Astrocyte (in vitro differentiated cells and primary cell): ENCODE measurements around the gene CREB3L4. TPM values are rescaled to one million over a fixed set of nuclear protein-coding genes. Genes with fewer than 3 reads are reported as not detected.

ENCODE experiments used
- DNase-seq: peaks from one replicate; pipeline ENCODE4 v3.0.0-alpha.2; 2010; ENCODE audit warnings: low read depth
- FAIRE-seq: peaks from 2 replicates; lab custom pipeline; 2011; peaks lifted over from hg19 to GRCh38; lab: Jason Lieb, UNC
- H2AFZ ChIP-seq: 2 replicates; pipeline ENCODE4 v1.6.0; 2012; ENCODE audit warnings: low read depth, low read length, inconsistent platforms
- H3K27ac ChIP-seq: 2 replicates; pipeline ENCODE4 v1.5.1; 2011; ENCODE audit warnings: low read depth, low read length, inconsistent platforms
- H3K27me3 ChIP-seq: 2 replicates; pipeline ENCODE4 v1.6.0; 2011; ENCODE audit warnings: low read length, inconsistent platforms; ENCODE audit not compliant: insufficient read depth
- H3K36me3 ChIP-seq: 2 replicates; pipeline ENCODE4 v1.5.1; 2011; ENCODE audit warnings: low read length, inconsistent platforms; ENCODE audit not compliant: insufficient read depth
- H3K4me1 ChIP-seq: 2 replicates; pipeline ENCODE4 v1.5.1; 2011; ENCODE audit warnings: low read length, inconsistent platforms; ENCODE audit not compliant: insufficient read depth
- H3K4me2 ChIP-seq: 2 replicates; pipeline ENCODE4 v1.6.0; 2012; ENCODE audit warnings: low read length, inconsistent platforms
- H3K4me3 ChIP-seq: 2 replicates; pipeline ENCODE4 v1.5.1; 2011; ENCODE audit warnings: low read depth, mild to moderate bottlenecking, low read length, inconsistent platforms; ENCODE audit not compliant: insufficient read depth
- H3K79me2 ChIP-seq: 2 replicates; pipeline ENCODE4 v1.6.0; 2012; ENCODE audit warnings: mild to moderate bottlenecking, low read length, inconsistent platforms; ENCODE audit not compliant: insufficient read depth
- H3K9ac ChIP-seq: 2 replicates; pipeline ENCODE4 v1.6.0; 2012; ENCODE audit warnings: mild to moderate bottlenecking, low read length, inconsistent platforms
- H3K9me3 ChIP-seq: 2 replicates; pipeline ENCODE4 v1.5.1; 2012; ENCODE audit warnings: low read depth, mild to moderate bottlenecking, low read length, inconsistent platforms; ENCODE audit not compliant: insufficient read depth
- H4K20me1 ChIP-seq: 2 replicates; pipeline ENCODE4 v1.6.0; 2012; ENCODE audit warnings: low read length, inconsistent platforms; ENCODE audit not compliant: insufficient read depth
- H3K27ac Mint-ChIP-seq: one replicate; pipeline ENCODE4 v1.8.0; 2021; ENCODE audit warnings: mild to moderate bottlenecking, mixed read lengths; ENCODE audit not compliant: unreplicated experiment
- H3K27me3 Mint-ChIP-seq: one replicate; pipeline ENCODE4 v1.8.0; 2021; ENCODE audit warnings: low read depth, mixed read lengths; ENCODE audit not compliant: unreplicated experiment
- H3K36me3 Mint-ChIP-seq: one replicate; pipeline ENCODE4 v1.8.0; 2021; ENCODE audit warnings: low read depth, mixed read lengths; ENCODE audit not compliant: unreplicated experiment
- H3K4me1 Mint-ChIP-seq: one replicate; pipeline ENCODE4 v1.8.0; 2021; ENCODE audit warnings: low read depth, mixed read lengths; ENCODE audit not compliant: unreplicated experiment
- H3K4me3 Mint-ChIP-seq: one replicate; pipeline ENCODE4 v1.8.0; 2021; ENCODE audit warnings: mild to moderate bottlenecking, moderate library complexity, mixed read lengths; ENCODE audit not compliant: unreplicated experiment
- H3K9me3 Mint-ChIP-seq: one replicate; pipeline ENCODE4 v1.8.0; 2021; ENCODE audit warnings: mild to moderate bottlenecking, mixed read lengths; ENCODE audit not compliant: unreplicated experiment
- EZH2 ChIP-seq: IDR thresholded peaks from 2 replicates; pipeline ENCODE4 v1.6.1; 2012; ENCODE audit warnings: mild to moderate bottlenecking, low read length, inconsistent platforms; ENCODE audit not compliant: insufficient read depth
- total RNA-seq: library from RNA; stranded (reverse); gene quantifications from 2 replicates; pipeline ENCODE4 v1.2.1, GENCODE V29; 2021
- TF ChIP-seq, protein P1 (sequence below): IDR thresholded peaks from 2 replicates; pipeline ENCODE4 v1.5.1; 2011; ENCODE audit warnings: low read depth, mild to moderate bottlenecking, inconsistent platforms, low read length, moderate library complexity; ENCODE audit not compliant: insufficient read depth

CREB3L4 gene
- total RNA-seq, 1 donor from 2014 or later, result 5.3 TPM

- Mint-ChIP-seq H3K27me3 (no peaks in the 10 kb centered on the region), H3K4me3 (no peak overlapping the region), H3K27ac (no peak overlapping the region), H3K9me3 (no peaks in the 10 kb centered on the region), H3K36me3 (peaks cover 19% of the 10 kb centered on the region), H3K4me1 (peaks cover 23% of the 10 kb centered on the region)
- Histone ChIP-seq H4K20me1 (peaks cover 66% of the 10 kb centered on the region), H3K9ac (no peak overlapping the region), H3K79me2 (peaks cover 52% of the 10 kb centered on the region), H2AFZ (no peak overlapping the region), H3K4me2 (no peak overlapping the region), H3K27ac (no peak overlapping the region), H3K4me3 (no peak overlapping the region), H3K4me1 (peaks cover 13% of the 10 kb centered on the region), H3K36me3 (peaks cover 13% of the 10 kb centered on the region), H3K9me3 (no peaks in the 10 kb centered on the region), H3K27me3 (no peaks in the 10 kb centered on the region)
- no peak for DNase-seq
- FAIRE-seq, result no peak
- TF ChIP-seq EZH2, result no peak
- TF ChIP-seq, protein P1, sequence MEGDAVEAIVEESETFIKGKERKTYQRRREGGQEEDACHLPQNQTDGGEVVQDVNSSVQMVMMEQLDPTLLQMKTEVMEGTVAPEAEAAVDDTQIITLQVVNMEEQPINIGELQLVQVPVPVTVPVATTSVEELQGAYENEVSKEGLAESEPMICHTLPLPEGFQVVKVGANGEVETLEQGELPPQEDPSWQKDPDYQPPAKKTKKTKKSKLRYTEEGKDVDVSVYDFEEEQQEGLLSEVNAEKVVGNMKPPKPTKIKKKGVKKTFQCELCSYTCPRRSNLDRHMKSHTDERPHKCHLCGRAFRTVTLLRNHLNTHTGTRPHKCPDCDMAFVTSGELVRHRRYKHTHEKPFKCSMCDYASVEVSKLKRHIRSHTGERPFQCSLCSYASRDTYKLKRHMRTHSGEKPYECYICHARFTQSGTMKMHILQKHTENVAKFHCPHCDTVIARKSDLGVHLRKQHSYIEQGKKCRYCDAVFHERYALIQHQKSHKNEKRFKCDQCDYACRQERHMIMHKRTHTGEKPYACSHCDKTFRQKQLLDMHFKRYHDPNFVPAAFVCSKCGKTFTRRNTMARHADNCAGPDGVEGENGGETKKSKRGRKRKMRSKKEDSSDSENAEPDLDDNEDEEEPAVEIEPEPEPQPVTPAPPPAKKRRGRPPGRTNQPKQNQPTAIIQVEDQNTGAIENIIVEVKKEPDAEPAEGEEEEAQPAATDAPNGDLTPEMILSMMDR, result no peak
Observed at GRCh38 chr1:153954826-153955225, 12.9 kb upstream of the CREB3L4 start.

- Mint-ChIP-seq H3K27me3 (no peaks in the 10 kb centered on the region), H3K27ac (peak overlapping the region; percentile 94), H3K36me3 (peaks cover 12% of the 10 kb centered on the region), H3K9me3 (no peaks in the 10 kb centered on the region), H3K4me1 (peaks cover 31% of the 10 kb centered on the region), H3K4me3 (peak overlapping the region; percentile 99)
- peaks cover 60% of the 10 kb centered on the region for H4K20me1 ChIP-seq
- H2AFZ ChIP-seq, result peak overlapping the region; percentile 76
- H3K9me3 ChIP-seq, result no peaks in the 10 kb centered on the region
- peak overlapping the region; percentile 97 for H3K4me2 ChIP-seq
- H3K9ac ChIP-seq, result peak overlapping the region; percentile 91
- peaks cover 21% of the 10 kb centered on the region for H3K4me1 ChIP-seq
- DNase-seq (no peak), FAIRE-seq (no peak)
- no peaks in the 10 kb centered on the region for H3K27me3 ChIP-seq
- peaks cover 68% of the 10 kb centered on the region for H3K79me2 ChIP-seq
- TF ChIP-seq, protein P1, result no peak
- TF ChIP-seq EZH2, result no peak
- H3K4me3 ChIP-seq, result peak overlapping the region; percentile 81
- peaks cover 5% of the 10 kb centered on the region for H3K36me3 ChIP-seq
- H3K27ac ChIP-seq, result peak overlapping the region; percentile 10
Observed at GRCh38 chr1:153956997-153957715, 10.5 kb upstream of the CREB3L4 start.

DNA sequence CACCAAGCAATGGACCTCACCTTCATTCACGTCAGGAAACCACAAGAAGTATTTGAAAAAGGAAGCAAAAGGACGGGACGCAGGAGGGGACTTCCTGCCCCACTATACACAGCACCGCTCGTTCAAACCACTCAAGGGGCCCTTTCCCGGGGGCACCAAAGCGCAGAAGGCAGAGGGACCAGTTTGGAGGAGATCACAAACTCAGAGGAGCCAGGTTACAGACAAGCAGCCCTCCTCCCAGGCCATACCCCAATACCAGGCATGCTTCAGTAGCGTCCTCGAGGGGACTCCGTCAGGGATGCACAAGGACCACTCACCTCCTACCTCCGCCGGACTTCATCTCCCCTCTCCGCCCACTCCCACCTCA, 10.0 kb upstream of the CREB3L4 start:
- Mint-ChIP-seq H3K27ac (peak overlapping the region; percentile 94), H3K4me3 (peak overlapping the region; percentile 99), H3K4me1 (peaks cover 37% of the 10 kb centered on the region), H3K36me3 (peaks cover 9% of the 10 kb centered on the region), H3K27me3 (no peaks in the 10 kb centered on the region), H3K9me3 (no peaks in the 10 kb centered on the region)
- Histone ChIP-seq H3K9ac (peak overlapping the region; percentile 91), H3K4me1 (peaks cover 27% of the 10 kb centered on the region), H3K79me2 (peaks cover 74% of the 10 kb centered on the region), H3K4me2 (peak overlapping the region; percentile 97), H3K36me3 (no peaks in the 10 kb centered on the region), H3K27ac (peak overlapping the region; percentile 72), H3K9me3 (no peaks in the 10 kb centered on the region), H3K27me3 (no peaks in the 10 kb centered on the region), H2AFZ (peak overlapping the region; percentile 76), H4K20me1 (peaks cover 56% of the 10 kb centered on the region), H3K4me3 (peak overlapping the region; percentile 81)
- no peak for FAIRE-seq
- TF ChIP-seq, protein P1, result no peak
- no peak for TF ChIP-seq EZH2
- peak; percentile 20 for DNase-seq
